NCI-H2171 (cell line): ENCODE results near the gene FXYD7.
"Not testable (repeated sequence)": the region's sequence is repeated elsewhere in the genome, so short reads cannot be mapped to it uniquely, and the experiment has no call there.

Experiments
- DNase-seq: peaks from one replicate; lab custom pipeline; 2025; lab: John Stamatoyannopoulos, UW

Gene FXYD7

GRCh38 chr19:35143231-35143715 is at the start of gene FXYD7:
Gene FXYD7, plus strand, starts transcription at chr19:35143255. Its CDS starts 79 bp downstream, at chr19:35143334.
- no peak for DNase-seq

- DNase-seq, result no peak
Measured at GRCh38 chr19:35093430-35093829, 49.6 kb upstream of the FXYD7 start.

- no peak for DNase-seq
Measured at GRCh38 chr19:35093941-35094647, 49.0 kb upstream of the FXYD7 start.

GRCh38 chr19:35094656-35095055 is 48.4 kb upstream of the FXYD7 start:
- no peak for DNase-seq

GRCh38 chr19:35095667-35096368 is 47.2 kb upstream of the FXYD7 start:
- no peak for DNase-seq

GRCh38 chr19:35098413-35099049 is 44.5 kb upstream of the FXYD7 start:
- no peak for DNase-seq

- no peak for DNase-seq
Measured at GRCh38 chr19:35099155-35099896, 43.7 kb upstream of the FXYD7 start.

GRCh38 chr19:35099897-35100275 is 43.2 kb upstream of the FXYD7 start:
- no peak for DNase-seq

GRCh38 chr19:35100588-35101533 is 42.2 kb upstream of the FXYD7 start:
- no peak for DNase-seq

GRCh38 chr19:35101949-35102348 is 41.1 kb upstream of the FXYD7 start:
- not testable (repeated sequence) for DNase-seq

- DNase-seq, result not testable (repeated sequence)
Measured at GRCh38 chr19:35103614-35104013, 39.4 kb upstream of the FXYD7 start.

GRCh38 chr19:35104361-35104760 is 38.7 kb upstream of the FXYD7 start:
- no peak for DNase-seq

GRCh38 chr19:35105047-35105410 is 38.0 kb upstream of the FXYD7 start:
- DNase-seq, result no peak

- no peak for DNase-seq
Measured at GRCh38 chr19:35105411-35106290, 37.4 kb upstream of the FXYD7 start.

GRCh38 chr19:35106291-35106583 is 36.8 kb upstream of the FXYD7 start:
- DNase-seq, result no peak

- DNase-seq, result no peak
Measured at GRCh38 chr19:35106898-35107541, 36.0 kb upstream of the FXYD7 start.

- no peak for DNase-seq
Measured at GRCh38 chr19:35107545-35107944, 35.5 kb upstream of the FXYD7 start.

GRCh38 chr19:35108730-35109129 is 34.3 kb upstream of the FXYD7 start:
- no peak for DNase-seq

GRCh38 chr19:35109395-35110112 is 33.5 kb upstream of the FXYD7 start:
- no peak for DNase-seq
